Left ventricle myocardium inferior (tissue), 1 donor: ENCODE measurements around the gene VCX3A. TPM values are rescaled to one million over a fixed set of nuclear protein-coding genes. Genes with fewer than 3 reads are reported as not detected.

Experiments
- DNase-seq: peaks from one replicate; pipeline ENCODE4 v3.0.0-alpha.2; 2020
- H3K27ac ChIP-seq: fragments of 200-600 bp; replicated peaks from 2 replicates; pipeline ENCODE4 v1.8.0; 2021
- H3K27me3 ChIP-seq: fragments of 200-600 bp; 2 replicates; pipeline ENCODE4 v1.8.0; 2021; ENCODE audit warnings: low read depth
- H3K36me3 ChIP-seq: fragments of 200-600 bp; 2 replicates; pipeline ENCODE4 v1.8.0; 2021
- H3K4me1 ChIP-seq: fragments of 200-600 bp; 2 replicates; pipeline ENCODE4 v1.8.0; 2021
- H3K4me3 ChIP-seq: fragments of 200-600 bp; 2 replicates; pipeline ENCODE4 v1.8.0; 2021; ENCODE audit warnings: mild to moderate bottlenecking, moderate library complexity
- H3K9me3 ChIP-seq: fragments of 200-600 bp; replicated peaks from 2 replicates; pipeline ENCODE4 v1.8.0; 2021
- intact Hi-C: fragments of 100-400 bp; cut with micrococcal nuclease; formaldehyde crosslinking; loops from one replicate; pipeline ENCODE4 v1.11.0; 2022
- total RNA-seq: library from RNA; stranded (reverse); fragmentation: NEBNext Ultra II Directional; extraction: Animal tissue kit (Norgen Biotek cat#: 25700); gene quantifications from one replicate; pipeline ENCODE4 v1.2.1, GENCODE V29; 2021
- TF ChIP-seq, protein P1 (sequence below): fragments of 200-600 bp; IDR thresholded peaks from 2 replicates; pipeline ENCODE4 v1.8.0; 2021; ENCODE audit warnings: antibody characterized with exemption, mild to moderate bottlenecking, borderline replicate concordance
- donor health status: DM: no; HTN: yes; CAD: no; lungs with severe emphysema.

VCX3A gene
- total RNA-seq, 1 donor from 2014 or later: not detected

DNA sequence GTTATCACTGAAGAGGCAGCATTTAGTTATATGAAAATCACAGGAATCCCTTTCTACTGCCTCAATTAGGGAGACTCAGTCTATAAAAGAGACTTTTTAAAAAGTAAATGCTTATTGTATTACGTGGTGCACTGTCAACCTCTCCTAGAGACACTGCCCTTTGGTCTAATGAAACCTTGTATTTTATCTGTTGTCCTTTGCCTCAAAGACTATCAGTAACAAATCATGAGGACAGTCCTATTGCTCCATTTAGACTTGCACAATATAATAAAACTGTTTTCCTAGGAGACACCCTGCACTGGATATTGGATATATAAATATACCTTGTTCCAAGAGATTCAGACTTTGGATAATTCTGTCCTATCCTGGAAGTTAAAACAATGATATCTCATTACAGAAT, 34.2 kb downstream of the VCX3A start:
- no peak overlapping the region for H3K27ac ChIP-seq
- no peak overlapping the region for H3K4me3 ChIP-seq
- no peaks in the 10 kb centered on the region for H3K9me3 ChIP-seq
- no peaks in the 10 kb centered on the region for H3K4me1 ChIP-seq
- intact Hi-C loops: no loop called here
- H3K27me3 ChIP-seq: no peaks in the 10 kb centered on the region
- TF ChIP-seq, protein P1, sequence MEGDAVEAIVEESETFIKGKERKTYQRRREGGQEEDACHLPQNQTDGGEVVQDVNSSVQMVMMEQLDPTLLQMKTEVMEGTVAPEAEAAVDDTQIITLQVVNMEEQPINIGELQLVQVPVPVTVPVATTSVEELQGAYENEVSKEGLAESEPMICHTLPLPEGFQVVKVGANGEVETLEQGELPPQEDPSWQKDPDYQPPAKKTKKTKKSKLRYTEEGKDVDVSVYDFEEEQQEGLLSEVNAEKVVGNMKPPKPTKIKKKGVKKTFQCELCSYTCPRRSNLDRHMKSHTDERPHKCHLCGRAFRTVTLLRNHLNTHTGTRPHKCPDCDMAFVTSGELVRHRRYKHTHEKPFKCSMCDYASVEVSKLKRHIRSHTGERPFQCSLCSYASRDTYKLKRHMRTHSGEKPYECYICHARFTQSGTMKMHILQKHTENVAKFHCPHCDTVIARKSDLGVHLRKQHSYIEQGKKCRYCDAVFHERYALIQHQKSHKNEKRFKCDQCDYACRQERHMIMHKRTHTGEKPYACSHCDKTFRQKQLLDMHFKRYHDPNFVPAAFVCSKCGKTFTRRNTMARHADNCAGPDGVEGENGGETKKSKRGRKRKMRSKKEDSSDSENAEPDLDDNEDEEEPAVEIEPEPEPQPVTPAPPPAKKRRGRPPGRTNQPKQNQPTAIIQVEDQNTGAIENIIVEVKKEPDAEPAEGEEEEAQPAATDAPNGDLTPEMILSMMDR: no peak
- DNase-seq: no peak
- H3K36me3 ChIP-seq: no peaks in the 10 kb centered on the region

DNA sequence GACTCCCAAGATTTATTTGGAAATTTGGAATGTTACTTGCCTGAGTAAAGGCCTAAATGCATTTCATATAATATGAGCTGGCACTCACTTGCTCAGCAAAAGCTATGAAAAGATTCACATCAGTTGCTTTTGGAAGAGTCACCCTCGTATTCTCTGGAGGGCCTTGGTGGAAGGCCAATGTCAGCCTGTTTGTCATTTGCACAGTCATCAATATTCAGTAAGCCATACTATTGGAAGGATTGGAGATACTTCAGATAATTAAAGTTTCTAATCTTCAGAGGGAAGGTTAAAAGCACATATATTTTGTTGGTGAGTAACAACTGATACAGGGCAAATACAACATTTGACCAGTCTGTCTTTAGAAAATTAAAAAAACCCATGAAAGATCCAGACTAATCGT, 36.6 kb downstream of the VCX3A start:
- intact Hi-C loops: no loop called here
- no peak for DNase-seq
- H3K4me3 ChIP-seq: no peak overlapping the region
- no peak overlapping the region for H3K27ac ChIP-seq
- no peaks in the 10 kb centered on the region for H3K36me3 ChIP-seq
- H3K27me3 ChIP-seq: no peaks in the 10 kb centered on the region
- H3K4me1 ChIP-seq: no peaks in the 10 kb centered on the region
- TF ChIP-seq, protein P1: no peak
- no peaks in the 10 kb centered on the region for H3K9me3 ChIP-seq
